Measurements from ENCODE around the gene CHPT1.

Gene CHPT1

DNA sequence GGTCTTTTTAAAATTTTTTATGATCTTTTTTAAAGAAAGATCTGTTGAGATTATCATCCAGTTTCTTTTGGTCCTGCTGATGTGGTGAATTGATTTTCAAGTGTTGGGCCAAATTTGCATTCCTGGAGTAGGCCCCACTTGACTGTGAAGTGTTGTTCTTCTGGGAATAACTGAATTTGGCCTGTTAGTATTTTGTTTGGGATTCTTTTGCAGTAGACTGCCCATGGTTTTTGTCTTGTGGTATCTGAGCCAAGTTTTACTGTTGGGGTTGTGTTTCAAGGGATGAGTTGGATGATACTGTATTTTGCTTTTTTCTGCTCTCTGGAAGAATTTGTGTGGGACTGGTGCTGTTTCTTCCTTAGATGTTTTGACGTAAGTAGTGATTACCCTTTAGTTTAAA lies 45.8 kb downstream of the CHPT1 start:
- peaks cover 47% of the 10 kb centered on the region; the same call in 1 of the 2 replicates for H3K36me3 ChIP-seq (ENCODE audit: insufficient read depth, low read length)
- H2AFZ ChIP-seq (ENCODE audit: low read length): no peak overlapping the region
- no peaks in the 10 kb centered on the region for H3K27me3 ChIP-seq (ENCODE audit: insufficient read depth, low read length, poor library complexity, severe bottlenecking)
- no peaks in the 10 kb centered on the region for H4K20me1 ChIP-seq (ENCODE audit: insufficient read depth, low read length, poor library complexity, severe bottlenecking)
- H3K9ac ChIP-seq (ENCODE audit: low read depth, low read length, poor library complexity, severe bottlenecking): no peak overlapping the region
- H3K4me1 ChIP-seq (ENCODE audit: insufficient read depth, low read length, poor library complexity, severe bottlenecking): peaks cover 12% of the 10 kb centered on the region
- H3K4me2 ChIP-seq (ENCODE audit: low read depth, low read length, poor library complexity, severe bottlenecking): no peak overlapping the region
- no peaks in the 10 kb centered on the region for H3F3A ChIP-seq (ENCODE audit: low read depth)
- TF ChIP-seq EZH2phosphoT487 (IDR thresholded peaks at IDR 0.05; ENCODE audit: borderline replicate concordance): no peak
- TF ChIP-seq, protein P1, sequence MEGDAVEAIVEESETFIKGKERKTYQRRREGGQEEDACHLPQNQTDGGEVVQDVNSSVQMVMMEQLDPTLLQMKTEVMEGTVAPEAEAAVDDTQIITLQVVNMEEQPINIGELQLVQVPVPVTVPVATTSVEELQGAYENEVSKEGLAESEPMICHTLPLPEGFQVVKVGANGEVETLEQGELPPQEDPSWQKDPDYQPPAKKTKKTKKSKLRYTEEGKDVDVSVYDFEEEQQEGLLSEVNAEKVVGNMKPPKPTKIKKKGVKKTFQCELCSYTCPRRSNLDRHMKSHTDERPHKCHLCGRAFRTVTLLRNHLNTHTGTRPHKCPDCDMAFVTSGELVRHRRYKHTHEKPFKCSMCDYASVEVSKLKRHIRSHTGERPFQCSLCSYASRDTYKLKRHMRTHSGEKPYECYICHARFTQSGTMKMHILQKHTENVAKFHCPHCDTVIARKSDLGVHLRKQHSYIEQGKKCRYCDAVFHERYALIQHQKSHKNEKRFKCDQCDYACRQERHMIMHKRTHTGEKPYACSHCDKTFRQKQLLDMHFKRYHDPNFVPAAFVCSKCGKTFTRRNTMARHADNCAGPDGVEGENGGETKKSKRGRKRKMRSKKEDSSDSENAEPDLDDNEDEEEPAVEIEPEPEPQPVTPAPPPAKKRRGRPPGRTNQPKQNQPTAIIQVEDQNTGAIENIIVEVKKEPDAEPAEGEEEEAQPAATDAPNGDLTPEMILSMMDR (conservative IDR thresholded peaks at IDR 0.05; ENCODE audit: low read length): no peak
- H3K79me2 ChIP-seq (ENCODE audit: insufficient read depth, low read length): no peaks in the 10 kb centered on the region
- H3K9me2 ChIP-seq (replicated peaks; ENCODE audit: low read depth, low read length): no peaks in the 10 kb centered on the region
- H3K9me3 ChIP-seq (ENCODE audit: insufficient read depth, low read depth, low read length): no peaks in the 10 kb centered on the region
- no peak overlapping the region for H3K4me3 ChIP-seq (ENCODE audit: low read length, poor library complexity, severe bottlenecking)

DNA sequence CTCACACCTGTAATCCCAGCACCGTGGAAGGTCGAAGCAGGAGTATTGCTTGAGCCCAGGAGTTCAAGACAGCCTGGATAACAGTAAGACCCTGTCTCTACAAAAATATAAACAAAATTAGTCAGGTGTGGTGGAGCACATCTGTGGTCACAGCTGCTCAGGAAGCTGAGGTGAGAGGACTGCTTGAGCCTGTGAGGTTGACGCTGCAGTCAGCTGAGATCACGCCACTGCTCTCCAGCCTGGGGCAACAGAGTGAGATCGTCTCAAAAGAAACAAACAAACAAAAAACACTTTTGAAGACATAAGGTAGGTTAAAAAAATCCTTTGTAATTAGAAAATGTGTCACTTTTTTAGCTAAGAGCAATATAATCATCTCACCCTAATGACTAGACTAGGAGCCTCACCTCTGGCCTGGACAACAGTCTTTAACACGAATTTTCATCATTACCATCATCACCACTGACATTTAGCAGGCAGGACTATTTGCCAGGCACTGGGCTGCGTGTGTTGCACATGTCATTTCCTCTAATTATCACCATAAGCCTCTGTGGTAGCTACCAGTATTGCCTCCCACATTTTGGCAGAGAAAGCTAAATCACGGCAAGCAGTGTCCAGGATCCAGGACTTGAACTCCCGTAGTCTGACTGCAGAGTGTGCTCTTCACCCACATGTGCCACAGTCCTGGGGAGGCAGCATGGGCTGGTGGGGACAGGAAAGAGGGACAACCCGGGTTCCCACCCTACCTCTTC lies 46.5 kb downstream of the CHPT1 start:
- Histone ChIP-seq H3K79me2 (ENCODE audit: insufficient read depth, low read length) (no peaks in the 10 kb centered on the region), H3K9me2 (replicated peaks; ENCODE audit: low read depth, low read length) (no peaks in the 10 kb centered on the region), H3K4me1 (ENCODE audit: insufficient read depth, low read length, poor library complexity, severe bottlenecking) (peaks cover 12% of the 10 kb centered on the region), H3K4me3 (ENCODE audit: low read length, poor library complexity, severe bottlenecking) (no peak overlapping the region), H3K27me3 (ENCODE audit: insufficient read depth, low read length, poor library complexity, severe bottlenecking) (no peaks in the 10 kb centered on the region), H2AFZ (ENCODE audit: low read length) (no peak overlapping the region), H3K9me3 (ENCODE audit: insufficient read depth, low read depth, low read length) (no peaks in the 10 kb centered on the region), H3K36me3 (ENCODE audit: insufficient read depth, low read length) (peaks cover 53% of the 10 kb centered on the region; the same call in 1 of the 2 replicates), H4K20me1 (ENCODE audit: insufficient read depth, low read length, poor library complexity, severe bottlenecking) (no peaks in the 10 kb centered on the region), H3K9ac (ENCODE audit: low read depth, low read length, poor library complexity, severe bottlenecking) (no peak overlapping the region), H3K4me2 (ENCODE audit: low read depth, low read length, poor library complexity, severe bottlenecking) (no peak overlapping the region), H3F3A (ENCODE audit: low read depth) (no peaks in the 10 kb centered on the region)
- TF ChIP-seq, protein P1 (conservative IDR thresholded peaks at IDR 0.05; ENCODE audit: low read length): no peak
- TF ChIP-seq EZH2phosphoT487 (IDR thresholded peaks at IDR 0.05; ENCODE audit: borderline replicate concordance): no peak

DNA sequence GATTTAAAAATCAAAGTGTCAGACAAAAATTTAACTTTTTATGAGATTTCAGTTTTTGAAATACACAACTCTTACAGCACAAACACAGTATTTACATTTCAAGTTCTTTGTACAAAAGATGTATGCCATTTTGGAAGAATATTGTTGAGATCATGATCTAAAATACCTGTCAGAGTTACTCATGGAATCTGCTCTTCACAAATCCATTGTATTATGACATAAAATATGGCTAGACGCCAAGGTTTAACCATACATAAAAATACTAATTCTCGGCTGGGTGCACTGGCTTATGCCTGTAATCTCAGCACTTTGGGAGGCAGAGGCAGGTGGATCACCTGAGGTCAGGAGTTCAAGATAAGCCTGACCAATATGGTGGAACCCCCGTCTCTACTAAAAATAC lies 48.0 kb downstream of the CHPT1 start:
- peaks cover 12% of the 10 kb centered on the region for H3K4me1 ChIP-seq (ENCODE audit: insufficient read depth, low read length, poor library complexity, severe bottlenecking)
- H3K4me2 ChIP-seq (ENCODE audit: low read depth, low read length, poor library complexity, severe bottlenecking): no peak overlapping the region
- no peaks in the 10 kb centered on the region for H3F3A ChIP-seq (ENCODE audit: low read depth)
- no peak overlapping the region for H2AFZ ChIP-seq (ENCODE audit: low read length)
- TF ChIP-seq, protein P1 (conservative IDR thresholded peaks at IDR 0.05; ENCODE audit: low read length): no peak
- TF ChIP-seq EZH2phosphoT487 (IDR thresholded peaks at IDR 0.05; ENCODE audit: borderline replicate concordance): no peak
- no peaks in the 10 kb centered on the region for H3K9me3 ChIP-seq (ENCODE audit: insufficient read depth, low read depth, low read length)
- H3K27me3 ChIP-seq (ENCODE audit: insufficient read depth, low read length, poor library complexity, severe bottlenecking): no peaks in the 10 kb centered on the region
- no peaks in the 10 kb centered on the region for H3K79me2 ChIP-seq (ENCODE audit: insufficient read depth, low read length)
- H3K9ac ChIP-seq (ENCODE audit: low read depth, low read length, poor library complexity, severe bottlenecking): no peak overlapping the region
- no peak overlapping the region for H3K4me3 ChIP-seq (ENCODE audit: low read length, poor library complexity, severe bottlenecking)
- peaks cover 67% of the 10 kb centered on the region; the same call in 1 of the 2 replicates for H3K36me3 ChIP-seq (ENCODE audit: insufficient read depth, low read length)
- H4K20me1 ChIP-seq (ENCODE audit: insufficient read depth, low read length, poor library complexity, severe bottlenecking): no peaks in the 10 kb centered on the region
- H3K9me2 ChIP-seq (replicated peaks; ENCODE audit: low read depth, low read length): no peaks in the 10 kb centered on the region
